Gastroesophageal sphincter (tissue), 3 donors: Measurements from ENCODE around the gene IL3.

Experiments used
- EP300 ChIP-seq: sonication (generic); formaldehyde crosslinking; IDR thresholded peaks from one replicate; pipeline ENCODE4 v1.6.1; 2017; ENCODE audit warnings: antibody characterized with exemption, mild to moderate bottlenecking
- POLR2AphosphoS5 ChIP-seq: sonication (generic); formaldehyde crosslinking; IDR thresholded peaks from one replicate; pipeline ENCODE4 v1.6.1; 2017; ENCODE audit warnings: antibody characterized with exemption
- TF ChIP-seq, protein P1 (sequence below), 4 experiments: fragments of 200-600 bp in 2 of 4; fragments of 450-650 bp in 2 of 4; sonication (generic) in 1 of 4; IDR thresholded peaks; one replicate each; pipeline ENCODE4 v1.5.1; 2017 to 2019; ENCODE audit warnings: antibody characterized with exemption in 4 of 4, mild to moderate bottlenecking in 2 of 4, moderate library complexity in 2 of 4

DNA sequence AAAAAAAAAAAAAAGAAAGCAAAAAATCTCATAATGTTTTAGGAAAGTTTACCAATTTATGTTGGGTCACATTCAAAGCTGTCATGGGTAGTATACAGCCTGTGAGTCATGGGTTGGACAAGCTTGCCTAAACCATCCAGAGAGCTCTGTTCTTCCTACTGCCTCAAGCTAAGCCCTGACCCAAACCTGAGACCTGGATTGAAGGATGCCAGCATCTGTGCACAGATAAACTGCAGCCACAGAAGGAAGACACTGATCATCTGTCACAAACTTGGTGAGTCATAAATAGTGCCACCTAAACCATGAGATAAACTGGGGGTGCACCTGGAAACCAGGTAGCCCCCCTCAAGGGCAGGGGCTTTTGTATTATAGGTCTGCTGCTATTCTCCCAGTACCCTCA lies 44.1 kb downstream of the IL3 start:
- TF ChIP-seq, protein P1, sequence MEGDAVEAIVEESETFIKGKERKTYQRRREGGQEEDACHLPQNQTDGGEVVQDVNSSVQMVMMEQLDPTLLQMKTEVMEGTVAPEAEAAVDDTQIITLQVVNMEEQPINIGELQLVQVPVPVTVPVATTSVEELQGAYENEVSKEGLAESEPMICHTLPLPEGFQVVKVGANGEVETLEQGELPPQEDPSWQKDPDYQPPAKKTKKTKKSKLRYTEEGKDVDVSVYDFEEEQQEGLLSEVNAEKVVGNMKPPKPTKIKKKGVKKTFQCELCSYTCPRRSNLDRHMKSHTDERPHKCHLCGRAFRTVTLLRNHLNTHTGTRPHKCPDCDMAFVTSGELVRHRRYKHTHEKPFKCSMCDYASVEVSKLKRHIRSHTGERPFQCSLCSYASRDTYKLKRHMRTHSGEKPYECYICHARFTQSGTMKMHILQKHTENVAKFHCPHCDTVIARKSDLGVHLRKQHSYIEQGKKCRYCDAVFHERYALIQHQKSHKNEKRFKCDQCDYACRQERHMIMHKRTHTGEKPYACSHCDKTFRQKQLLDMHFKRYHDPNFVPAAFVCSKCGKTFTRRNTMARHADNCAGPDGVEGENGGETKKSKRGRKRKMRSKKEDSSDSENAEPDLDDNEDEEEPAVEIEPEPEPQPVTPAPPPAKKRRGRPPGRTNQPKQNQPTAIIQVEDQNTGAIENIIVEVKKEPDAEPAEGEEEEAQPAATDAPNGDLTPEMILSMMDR (IDR thresholded peaks at IDR 0.05), result no peak
- TF ChIP-seq POLR2AphosphoS5, result no peak
- no peak for TF ChIP-seq EP300
